Tibial artery (tissue), 4 donors: ENCODE data around the gene LGALS8.
"Not testable (repeated sequence)": the region's sequence is repeated elsewhere in the genome, so short reads cannot be mapped to it uniquely, and the experiment has no call there.

Experiments
- DNase-seq, 2 donors: peaks; one replicate each; pipeline ENCODE4 v3.0.0-alpha.2; 2019
- H3K27ac ChIP-seq, 2 donors: fragments of 200-600 bp; sonication (generic) in 1 of 2; 1 replicate in 1 of 2; 2 replicates in 1 of 2; pipeline ENCODE4 v1.5.1; 2018 to 2019; ENCODE audit warnings: mild to moderate bottlenecking in 1 of 2
- H3K27me3 ChIP-seq, 2 donors: fragments of 200-600 bp; sonication (generic) in 1 of 2; one replicate each; pipeline versions ENCODE4 v1.5.1 to v1.6.0; 2016 to 2019
- H3K36me3 ChIP-seq, 3 donors: fragments of 200-600 bp; sonication (generic) in 2 of 3; one replicate each; pipeline ENCODE4 v1.5.1; 2016 to 2019; ENCODE audit warnings: mild to moderate bottlenecking in 2 of 3
- H3K4me1 ChIP-seq, 4 donors: fragments of 200-600 bp; sonication (generic) in 2 of 4; 1 replicate in 3 of 4; 2 replicates in 1 of 4; pipeline ENCODE4 v1.5.1; 2016 to 2019
- H3K4me3 ChIP-seq, 2 donors: fragments of 200-600 bp; sonication (generic) in 1 of 2; 1 replicate in 1 of 2; 2 replicates in 1 of 2; pipeline ENCODE4 v1.5.1; 2018 to 2019; ENCODE audit warnings: mild to moderate bottlenecking in 2 of 2
- H3K9me3 ChIP-seq, 3 donors: fragments of 200-600 bp; sonication (generic) in 1 of 3; one replicate each; pipeline ENCODE4 v1.5.1; 2016 to 2019
- intact Hi-C: fragments of 100-400 bp; cut with DNase I; formaldehyde crosslinking; loops from one replicate; pipeline ENCODE4 v1.15.0; 2023; ENCODE audit warnings: low total_unique reads
- TF ChIP-seq, protein P1 (sequence below), 2 experiments: fragments of 200-600 bp in 1 of 2; fragments of 450-650 bp in 1 of 2; IDR thresholded peaks; one replicate each; pipeline ENCODE4 v1.5.1; 2017 to 2019; ENCODE audit warnings: antibody characterized with exemption in 2 of 2, mild to moderate bottlenecking in 1 of 2, moderate library complexity in 1 of 2

LGALS8 gene

DNA sequence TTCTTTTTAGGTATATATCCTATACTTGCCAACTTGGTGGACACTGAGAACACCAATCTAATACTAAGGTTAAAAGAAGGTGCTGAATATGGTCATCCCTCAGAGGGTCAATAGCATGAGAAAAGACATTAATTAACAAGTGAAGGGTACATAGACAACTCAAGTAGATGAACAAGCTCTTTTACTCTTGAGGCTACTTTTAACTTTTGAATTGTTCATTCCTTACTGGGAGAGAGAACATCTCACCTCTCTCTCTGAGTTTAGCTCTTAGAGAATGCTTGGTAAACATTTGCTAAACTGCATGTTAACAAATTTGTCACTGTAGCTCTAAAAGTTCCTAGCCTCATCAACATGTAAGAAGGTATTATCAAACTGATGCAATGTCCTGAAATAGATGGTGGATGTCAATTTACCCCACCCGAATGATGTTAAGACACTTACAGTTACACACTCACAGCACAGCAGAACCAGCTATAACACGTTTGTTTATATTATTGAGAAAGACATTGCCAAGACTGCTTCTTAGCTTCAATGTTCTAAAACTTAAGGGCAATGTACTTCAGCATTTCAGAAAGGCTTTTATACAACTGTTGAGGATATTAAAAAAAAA, 44.6 kb downstream of the LGALS8 start:
- TF ChIP-seq, protein P1, sequence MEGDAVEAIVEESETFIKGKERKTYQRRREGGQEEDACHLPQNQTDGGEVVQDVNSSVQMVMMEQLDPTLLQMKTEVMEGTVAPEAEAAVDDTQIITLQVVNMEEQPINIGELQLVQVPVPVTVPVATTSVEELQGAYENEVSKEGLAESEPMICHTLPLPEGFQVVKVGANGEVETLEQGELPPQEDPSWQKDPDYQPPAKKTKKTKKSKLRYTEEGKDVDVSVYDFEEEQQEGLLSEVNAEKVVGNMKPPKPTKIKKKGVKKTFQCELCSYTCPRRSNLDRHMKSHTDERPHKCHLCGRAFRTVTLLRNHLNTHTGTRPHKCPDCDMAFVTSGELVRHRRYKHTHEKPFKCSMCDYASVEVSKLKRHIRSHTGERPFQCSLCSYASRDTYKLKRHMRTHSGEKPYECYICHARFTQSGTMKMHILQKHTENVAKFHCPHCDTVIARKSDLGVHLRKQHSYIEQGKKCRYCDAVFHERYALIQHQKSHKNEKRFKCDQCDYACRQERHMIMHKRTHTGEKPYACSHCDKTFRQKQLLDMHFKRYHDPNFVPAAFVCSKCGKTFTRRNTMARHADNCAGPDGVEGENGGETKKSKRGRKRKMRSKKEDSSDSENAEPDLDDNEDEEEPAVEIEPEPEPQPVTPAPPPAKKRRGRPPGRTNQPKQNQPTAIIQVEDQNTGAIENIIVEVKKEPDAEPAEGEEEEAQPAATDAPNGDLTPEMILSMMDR (IDR thresholded peaks at IDR 0.05) = no peak
- H3K9me3 ChIP-seq = no peaks in the 10 kb centered on the region
- H3K27ac ChIP-seq = no peak overlapping the region
- H3K27me3 ChIP-seq = no peaks in the 10 kb centered on the region
- intact Hi-C loops = no loop called here
- no peak for DNase-seq
- H3K4me1 ChIP-seq = no peaks in the 10 kb centered on the region
- no peak overlapping the region for H3K4me3 ChIP-seq
- H3K36me3 ChIP-seq = peaks cover 86 to 100% (median 96%) of the 10 kb centered on the region in 3 donors

DNA sequence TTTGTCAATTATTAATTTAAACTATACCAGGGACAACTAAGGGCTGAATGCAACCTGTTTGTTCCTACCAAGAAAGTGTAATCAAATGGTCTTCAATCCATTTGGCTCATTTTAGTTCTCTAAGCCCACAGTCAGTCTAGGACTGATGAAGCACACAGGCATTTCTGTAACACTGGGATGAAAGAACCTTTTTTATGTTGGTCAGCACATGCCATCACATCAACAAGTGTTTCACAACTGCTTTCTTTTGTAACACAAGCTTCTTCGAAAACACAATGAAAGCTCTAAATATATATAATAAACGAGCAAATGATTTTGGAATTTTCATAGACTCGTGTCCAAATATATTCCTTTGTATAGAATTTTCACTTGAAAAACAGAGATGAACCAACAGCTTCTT, 51.7 kb downstream of the LGALS8 start:
- no peaks in the 10 kb centered on the region for H3K27me3 ChIP-seq
- no peak overlapping the region for H3K27ac ChIP-seq
- H3K36me3 ChIP-seq = peaks cover 54 to 96% (median 88%) of the 10 kb centered on the region in 3 donors
- H3K9me3 ChIP-seq = no peaks in the 10 kb centered on the region
- intact Hi-C loops = no loop called here
- no peaks in the 10 kb centered on the region for H3K4me1 ChIP-seq
- no peak for DNase-seq
- TF ChIP-seq, protein P1 (IDR thresholded peaks at IDR 0.05) = no peak
- no peak overlapping the region for H3K4me3 ChIP-seq

DNA sequence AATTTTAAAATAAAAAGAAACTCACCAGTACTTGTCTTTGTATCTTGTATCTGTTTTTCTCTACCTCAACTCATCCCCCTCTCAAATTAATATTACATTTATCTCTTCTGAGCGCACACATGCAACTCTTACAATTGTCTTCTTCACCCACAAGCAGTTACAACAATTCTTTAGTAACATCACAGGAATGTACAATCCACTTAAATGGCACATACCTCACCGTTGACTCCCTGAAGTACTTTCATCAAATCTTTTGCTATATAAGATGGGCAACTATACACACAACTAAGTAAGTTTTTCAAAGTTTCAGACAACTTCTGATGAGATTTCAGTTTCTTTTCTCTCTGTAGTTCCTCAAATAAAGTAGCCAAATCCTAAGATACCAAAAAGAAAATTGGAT, 52.2 kb downstream of the LGALS8 start:
- Histone ChIP-seq H3K9me3 (no peaks in the 10 kb centered on the region), H3K4me3 (no peak overlapping the region), H3K27ac (no peak overlapping the region), H3K4me1 (no peaks in the 10 kb centered on the region), H3K27me3 (no peaks in the 10 kb centered on the region), H3K36me3 (peaks cover 50 to 96% (median 88%) of the 10 kb centered on the region in 3 donors)
- intact Hi-C loops = no loop called here
- no peak for DNase-seq
- TF ChIP-seq, protein P1 (IDR thresholded peaks at IDR 0.05) = no peak

DNA sequence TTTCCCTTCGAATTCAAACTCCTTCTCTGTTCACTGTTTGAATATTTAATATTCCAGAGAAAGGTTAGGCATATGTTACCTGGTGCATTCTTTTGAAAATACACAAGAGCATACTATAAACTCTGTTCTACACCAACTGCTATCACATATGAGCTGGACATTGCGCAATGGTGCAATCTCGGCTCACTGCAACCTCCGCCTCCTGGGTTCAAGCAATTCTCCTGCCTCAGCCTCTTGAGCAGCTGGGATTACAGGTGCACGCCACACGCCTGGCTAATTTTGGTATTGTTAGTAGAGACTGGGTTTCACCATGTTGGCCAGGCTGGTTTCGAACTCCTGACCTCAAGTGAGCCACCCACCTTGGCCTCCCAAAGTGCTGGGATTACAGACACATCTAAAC, 53.3 kb downstream of the LGALS8 start:
- H3K27me3 ChIP-seq, intact Hi-C loops, H3K4me1 ChIP-seq, DNase-seq, H3K27ac ChIP-seq, H3K4me3 ChIP-seq, H3K9me3 ChIP-seq: not testable (repeated sequence)
- H3K36me3 ChIP-seq = peaks cover 51 to 97% (median 88%) of the 10 kb centered on the region in 3 donors

DNA sequence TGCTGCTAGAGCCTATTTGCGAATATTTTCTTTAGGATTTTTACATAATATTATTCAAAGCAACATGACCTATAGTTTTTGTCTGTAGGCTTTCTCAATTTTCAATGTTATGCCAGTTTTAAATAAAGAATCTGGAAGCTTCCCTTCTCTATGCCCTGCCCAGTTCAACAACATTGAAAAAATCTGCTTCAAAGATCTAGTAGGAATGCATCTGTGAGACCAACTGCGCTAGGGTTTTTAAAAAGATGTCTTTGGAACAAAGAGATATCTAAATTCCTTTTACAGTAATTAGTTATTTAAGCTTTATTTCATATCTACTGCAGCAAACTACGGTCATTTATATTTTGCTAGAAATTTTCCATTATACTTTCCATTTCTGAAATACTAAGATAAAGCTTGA, 54.9 kb downstream of the LGALS8 start:
- intact Hi-C loops = no loop called here
- no peak for DNase-seq
- TF ChIP-seq, protein P1 (IDR thresholded peaks at IDR 0.05) = no peak

DNA sequence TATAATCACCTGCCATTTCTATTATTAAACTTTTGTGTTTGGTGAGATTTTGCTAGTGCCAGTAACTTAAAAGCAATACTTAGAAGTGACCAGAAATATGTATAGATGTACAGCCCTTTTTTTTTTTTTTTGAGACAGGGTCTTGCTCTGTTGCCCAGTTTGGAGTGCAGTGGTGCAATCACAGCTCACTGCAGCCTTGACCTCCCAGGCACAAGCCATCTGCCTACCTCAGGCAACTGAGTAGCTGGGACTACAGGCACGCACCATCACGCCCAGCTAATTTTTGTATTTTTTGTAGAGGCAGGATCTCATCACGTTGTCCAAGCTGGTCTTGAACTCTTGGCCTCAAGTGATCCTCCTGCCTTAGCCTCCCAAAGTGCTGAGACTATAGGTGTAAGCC, 56.6 kb downstream of the LGALS8 start:
- H3K4me3 ChIP-seq, H3K27me3 ChIP-seq, H3K4me1 ChIP-seq, intact Hi-C loops, DNase-seq, H3K27ac ChIP-seq, H3K9me3 ChIP-seq: not testable (repeated sequence)
- H3K36me3 ChIP-seq = peaks cover 55 to 95% (median 90%) of the 10 kb centered on the region in 3 donors

More for the DNA sequence above, 54.9 kb downstream of the LGALS8 start:
- Histone ChIP-seq H3K9me3 (no peaks in the 10 kb centered on the region), H3K27ac (no peak overlapping the region), H3K4me1 (no peaks in the 10 kb centered on the region), H3K4me3 (no peak overlapping the region), H3K27me3 (no peaks in the 10 kb centered on the region), H3K36me3 (peaks cover 50 to 97% (median 90%) of the 10 kb centered on the region in 3 donors)

DNA sequence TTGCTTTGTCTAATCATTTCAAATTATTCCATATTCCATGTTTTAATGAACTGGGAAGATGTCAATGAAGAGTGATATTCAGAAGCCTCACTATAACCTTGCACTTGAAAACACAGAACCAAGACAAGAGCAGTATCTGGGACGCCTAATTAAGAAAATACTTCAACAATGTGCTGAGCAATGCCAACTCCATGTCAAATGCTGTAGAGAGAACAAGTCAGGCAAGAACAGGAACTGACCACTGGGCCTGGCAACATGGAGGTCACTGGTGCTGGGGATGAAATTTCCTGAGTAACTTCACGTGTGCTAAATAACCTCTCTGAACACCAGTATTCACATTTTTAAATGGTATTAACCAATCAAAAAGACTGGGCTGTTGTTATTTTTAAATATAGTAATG, 57.7 kb downstream of the LGALS8 start:
- intact Hi-C loops = no loop called here
- Histone ChIP-seq H3K36me3 (peaks cover 55 to 95% (median 90%) of the 10 kb centered on the region in 3 donors), H3K9me3 (no peaks in the 10 kb centered on the region), H3K27ac (no peak overlapping the region), H3K4me1 (no peaks in the 10 kb centered on the region), H3K27me3 (no peaks in the 10 kb centered on the region), H3K4me3 (no peak overlapping the region)
- TF ChIP-seq, protein P1 (IDR thresholded peaks at IDR 0.05) = no peak
- DNase-seq = no peak
